KOPT-K1 (cell line): ENCODE data around the gene ATG4C.
"Not testable (repeated sequence)": the region's sequence is repeated elsewhere in the genome, so short reads cannot be mapped to it uniquely, and the experiment has no call there.

ENCODE experiments used
- H3K27ac ChIP-seq: fragments of 200-600 bp; sonication (generic); 2 replicates; pipeline ENCODE4 v1.5.1; 2016; ENCODE audit warnings: antibody characterized with exemption, mild to moderate bottlenecking, low read depth, low read length; ENCODE audit not compliant: poor library complexity, severe bottlenecking
- H3K36me3 ChIP-seq: fragments of 200-600 bp; sonication (generic); 2 replicates; pipeline ENCODE4 v1.5.1; 2017; ENCODE audit warnings: antibody characterized with exemption, mild to moderate bottlenecking, low read length, moderate library complexity; ENCODE audit not compliant: insufficient read depth
- H3K9me3 ChIP-seq: fragments of 200-600 bp; sonication (generic); 2 replicates; pipeline ENCODE4 v1.5.1; 2017; ENCODE audit warnings: antibody characterized with exemption, low read length, mild to moderate bottlenecking; ENCODE audit not compliant: insufficient read depth, poor library complexity, severe bottlenecking

Gene ATG4C

DNA sequence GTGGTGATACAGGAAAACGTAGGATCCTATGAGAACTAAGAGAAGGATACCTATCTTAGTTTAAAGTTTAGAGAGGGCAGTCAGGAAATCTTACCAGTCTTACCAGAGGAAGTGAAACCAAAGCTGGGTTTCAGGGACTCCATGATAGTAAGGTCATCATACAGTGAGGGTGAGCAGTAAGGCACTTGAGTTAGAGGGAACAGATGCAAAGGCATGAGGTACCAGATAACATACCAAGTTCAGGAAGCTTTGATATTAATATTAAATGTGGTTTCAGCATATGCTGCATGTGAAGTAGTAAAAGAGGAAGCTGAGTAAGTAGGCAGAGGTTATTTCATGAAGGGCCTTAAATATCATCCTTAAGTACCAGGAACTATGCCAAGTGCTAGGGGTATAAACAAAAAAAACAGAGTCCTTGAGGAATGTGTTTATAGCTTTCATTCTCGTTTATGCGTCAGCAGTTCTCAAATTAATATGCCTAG, 16.9 kb downstream of the ATG4C start:
- Histone ChIP-seq H3K9me3 (no peaks in the 10 kb centered on the region), H3K36me3 (no peaks in the 10 kb centered on the region), H3K27ac (no peak overlapping the region)

GRCh38 chr1:62809788-62810187, 25.9 kb downstream of the ATG4C start:
- Histone ChIP-seq H3K36me3 (peaks cover 18% of the 10 kb centered on the region), H3K27ac (no peak overlapping the region), H3K9me3 (peaks cover 9% of the 10 kb centered on the region)

GRCh38 chr1:62810420-62811274, 26.7 kb downstream of the ATG4C start:
- H3K36me3 ChIP-seq = peaks cover 18% of the 10 kb centered on the region
- H3K9me3 ChIP-seq = peaks cover 9% of the 10 kb centered on the region
- H3K27ac ChIP-seq = no peak overlapping the region

DNA sequence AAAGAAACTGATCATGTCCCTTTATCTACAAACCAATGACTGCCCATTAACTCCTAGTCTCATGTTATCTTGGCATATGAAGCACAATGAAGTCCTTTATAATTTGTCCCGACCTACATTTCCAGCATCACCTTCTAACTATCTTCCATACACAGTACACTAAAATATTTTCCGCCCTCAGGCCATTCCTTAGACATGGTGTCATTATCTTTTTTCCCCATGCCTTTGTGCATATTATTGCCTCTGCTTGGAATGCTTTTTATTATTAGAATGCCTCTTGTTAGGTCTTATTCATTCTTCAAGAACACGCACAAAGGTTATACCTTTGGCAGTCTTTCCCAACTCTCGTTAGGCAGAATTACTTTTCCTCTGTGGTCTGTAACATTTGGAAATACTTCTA, 39.6 kb downstream of the ATG4C start:
- Histone ChIP-seq H3K27ac (no peak overlapping the region), H3K9me3 (peaks cover 4% of the 10 kb centered on the region), H3K36me3 (no peaks in the 10 kb centered on the region; the same call in 1 of the 2 replicates)

DNA sequence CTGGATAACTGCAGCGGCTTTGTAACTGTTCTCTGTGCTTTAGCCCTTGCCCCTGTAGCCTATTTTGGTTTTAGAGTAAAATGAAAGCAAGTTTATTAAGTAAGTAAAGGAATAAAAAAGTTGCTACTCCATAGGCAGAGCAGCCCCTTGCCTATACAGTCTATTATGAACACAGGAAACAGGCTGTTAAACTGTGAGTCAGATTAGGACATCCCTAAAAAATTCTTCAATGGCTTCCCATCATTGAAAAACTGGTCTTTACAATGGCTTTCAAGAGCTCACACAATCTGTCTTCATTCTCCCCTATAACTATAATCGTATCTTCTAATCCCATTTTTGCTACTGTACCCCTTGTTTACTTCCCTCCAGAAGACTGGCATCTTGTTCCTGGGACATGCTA, 43.0 kb downstream of the ATG4C start:
- Histone ChIP-seq H3K9me3 (peaks cover 4% of the 10 kb centered on the region), H3K27ac (no peak overlapping the region), H3K36me3 (no peaks in the 10 kb centered on the region; the same call in 1 of the 2 replicates)

- H3K27ac ChIP-seq, H3K36me3 ChIP-seq, H3K9me3 ChIP-seq: not testable (repeated sequence)
These were observed 43.9 kb downstream of the ATG4C start for GRCh38 chr1:62827786-62828185.

- Histone ChIP-seq H3K9me3 (peaks cover 2% of the 10 kb centered on the region), H3K27ac (no peak overlapping the region), H3K36me3 (peaks cover 5% of the 10 kb centered on the region)
These were observed 48.3 kb downstream of the ATG4C start for GRCh38 chr1:62832276-62832675.

GRCh38 chr1:62833529-62833928, 49.6 kb downstream of the ATG4C start:
- no peaks in the 10 kb centered on the region for H3K9me3 ChIP-seq
- H3K27ac ChIP-seq = no peak overlapping the region
- H3K36me3 ChIP-seq = peaks cover 5% of the 10 kb centered on the region

- Histone ChIP-seq H3K27ac (no peak overlapping the region), H3K9me3 (no peaks in the 10 kb centered on the region), H3K36me3 (peaks cover 5% of the 10 kb centered on the region)
These were observed 50.5 kb downstream of the ATG4C start for GRCh38 chr1:62834400-62834961.

DNA sequence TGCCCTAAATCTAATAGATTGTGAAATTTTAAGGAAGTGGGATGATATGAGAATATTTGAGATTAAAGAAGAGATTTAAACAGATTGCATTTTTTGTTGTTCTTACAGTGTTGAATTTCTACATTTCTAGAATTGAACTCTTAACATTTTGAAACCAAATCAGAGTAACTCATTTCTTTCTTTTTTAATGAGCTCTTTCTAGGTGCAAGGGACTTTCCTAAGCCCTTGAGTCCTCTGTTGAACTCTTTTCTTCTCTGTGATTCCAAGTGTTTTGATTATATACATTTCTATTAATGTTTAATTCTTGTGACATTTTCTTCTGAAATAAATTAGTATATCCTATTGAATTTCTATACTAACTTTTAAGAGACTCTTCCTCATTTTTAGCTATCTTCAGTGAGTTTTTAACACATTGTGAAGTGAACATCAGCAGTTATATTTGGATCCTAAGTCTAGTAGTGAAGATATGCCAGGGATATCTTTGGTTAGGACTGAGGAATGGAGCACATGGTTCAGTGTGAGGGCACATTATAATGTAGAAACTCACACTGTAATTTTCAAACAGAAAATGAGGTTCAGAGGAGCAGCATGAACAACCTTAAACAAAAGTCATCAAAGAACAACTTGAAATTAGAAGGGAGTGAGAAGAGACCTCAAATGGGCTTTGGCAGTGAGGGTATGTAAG, 53.1 kb downstream of the ATG4C start:
- H3K36me3 ChIP-seq = peaks cover 5% of the 10 kb centered on the region
- H3K27ac ChIP-seq = no peak overlapping the region
- H3K9me3 ChIP-seq = no peaks in the 10 kb centered on the region

DNA sequence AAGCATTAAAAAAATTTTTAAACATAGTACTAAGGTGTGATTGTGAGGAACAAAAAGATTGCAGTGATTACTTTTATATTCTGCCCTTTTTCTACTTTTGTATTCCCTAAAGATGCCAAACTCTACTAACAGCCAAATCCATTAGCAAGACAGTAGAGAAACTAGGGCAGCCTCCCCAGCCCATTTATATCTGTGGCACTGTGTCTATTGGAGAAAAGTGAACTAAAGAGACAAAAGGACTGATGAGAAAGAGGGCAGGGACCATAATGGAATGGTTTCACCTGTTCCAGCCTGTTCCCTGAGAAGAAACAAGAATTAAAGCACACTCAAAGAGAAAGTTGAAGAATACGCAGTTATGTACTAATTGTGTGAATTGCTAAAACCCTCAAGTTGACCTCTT, 56.6 kb downstream of the ATG4C start:
- H3K9me3 ChIP-seq = no peaks in the 10 kb centered on the region
- no peaks in the 10 kb centered on the region for H3K36me3 ChIP-seq
- no peak overlapping the region for H3K27ac ChIP-seq

- H3K9me3 ChIP-seq = no peaks in the 10 kb centered on the region
- H3K27ac ChIP-seq = no peak overlapping the region
- no peaks in the 10 kb centered on the region for H3K36me3 ChIP-seq
These were observed 57.7 kb downstream of the ATG4C start for GRCh38 chr1:62841587-62842169.

GRCh38 chr1:62844030-62844429, 60.1 kb downstream of the ATG4C start:
- no peak overlapping the region for H3K27ac ChIP-seq
- no peaks in the 10 kb centered on the region for H3K36me3 ChIP-seq

DNA sequence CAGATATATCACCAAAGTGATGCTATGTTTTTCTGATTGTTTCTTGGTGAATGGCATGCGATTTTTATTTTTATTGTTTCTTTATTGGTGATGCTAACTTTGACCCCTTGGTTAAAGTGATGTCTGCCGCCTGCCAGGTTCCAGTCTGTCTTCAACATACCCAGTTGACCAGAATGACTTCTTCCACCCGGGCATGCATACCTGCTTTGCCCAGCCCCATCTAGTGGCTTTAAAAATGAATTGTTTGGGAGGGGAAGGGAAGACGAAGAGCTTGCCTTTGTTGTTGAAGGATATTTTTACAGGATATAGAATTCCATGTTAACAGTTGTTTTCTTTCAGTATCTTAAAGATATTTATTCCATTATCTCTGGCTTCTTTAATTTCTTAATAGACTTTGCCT, 65.1 kb downstream of the ATG4C start:
- 0 out of 2 replicates have a peak, but pooled peaks cover 7% of the 10 kb centered on the region for H3K36me3 ChIP-seq

More at GRCh38 chr1:62844030-62844429, 60.1 kb downstream of the ATG4C start:
- H3K9me3 ChIP-seq = no peaks in the 10 kb centered on the region

DNA sequence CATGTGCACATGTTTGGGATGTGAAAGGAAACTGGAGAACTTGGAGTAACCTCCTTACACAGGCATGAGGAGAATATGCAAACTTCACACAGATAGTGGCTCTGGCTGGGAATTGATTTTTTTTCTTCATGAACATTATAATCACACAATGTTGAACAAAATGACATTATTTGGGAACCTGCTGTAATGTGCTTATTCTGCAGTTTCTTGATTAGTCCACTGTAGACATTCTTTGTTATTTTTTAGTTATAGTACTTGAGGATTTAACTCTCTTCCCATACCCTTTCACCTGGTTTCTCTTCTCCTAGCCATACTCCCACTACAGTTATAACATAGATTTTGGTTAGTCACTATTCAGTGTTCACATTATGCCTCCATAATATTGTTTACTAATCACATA, 68.3 kb downstream of the ATG4C start:
- H3K36me3 ChIP-seq = 0 out of 2 replicates have a peak, but pooled peaks cover 7% of the 10 kb centered on the region
- no peaks in the 10 kb centered on the region for H3K9me3 ChIP-seq
- H3K27ac ChIP-seq = no peak overlapping the region

More for the DNA sequence above, 65.1 kb downstream of the ATG4C start:
- Histone ChIP-seq H3K9me3 (no peaks in the 10 kb centered on the region), H3K27ac (no peak overlapping the region)
